Mucosa of stomach (tissue), 1 donor: ENCODE results near the gene C2orf74.

ENCODE experiments used
- H3K27me3 ChIP-seq: one replicate; pipeline ENCODE4 v1.7.0; 2013; ENCODE audit warnings: mild to moderate bottlenecking, low read length; ENCODE audit not compliant: control insufficient read depth, insufficient read depth
- H3K36me3 ChIP-seq: one replicate; pipeline ENCODE4 v1.7.0; 2013; ENCODE audit warnings: low read length; ENCODE audit not compliant: control insufficient read depth, insufficient read depth
- H3K4me1 ChIP-seq: one replicate; pipeline ENCODE4 v1.7.0; 2013; ENCODE audit warnings: mild to moderate bottlenecking, low read length; ENCODE audit not compliant: control insufficient read depth, insufficient read depth
- H3K4me3 ChIP-seq: one replicate; pipeline ENCODE4 v1.7.0; 2013; ENCODE audit warnings: low read length
- H3K9ac ChIP-seq: one replicate; pipeline ENCODE4 v1.7.0; 2013; ENCODE audit warnings: mild to moderate bottlenecking, low read length, moderate library complexity
- H3K9me3 ChIP-seq: one replicate; pipeline ENCODE4 v1.7.0; 2013; ENCODE audit warnings: mild to moderate bottlenecking, low read length, moderate library complexity; ENCODE audit not compliant: control insufficient read depth
- donor health status: Pancreatic carcinoma.

C2orf74 gene

DNA sequence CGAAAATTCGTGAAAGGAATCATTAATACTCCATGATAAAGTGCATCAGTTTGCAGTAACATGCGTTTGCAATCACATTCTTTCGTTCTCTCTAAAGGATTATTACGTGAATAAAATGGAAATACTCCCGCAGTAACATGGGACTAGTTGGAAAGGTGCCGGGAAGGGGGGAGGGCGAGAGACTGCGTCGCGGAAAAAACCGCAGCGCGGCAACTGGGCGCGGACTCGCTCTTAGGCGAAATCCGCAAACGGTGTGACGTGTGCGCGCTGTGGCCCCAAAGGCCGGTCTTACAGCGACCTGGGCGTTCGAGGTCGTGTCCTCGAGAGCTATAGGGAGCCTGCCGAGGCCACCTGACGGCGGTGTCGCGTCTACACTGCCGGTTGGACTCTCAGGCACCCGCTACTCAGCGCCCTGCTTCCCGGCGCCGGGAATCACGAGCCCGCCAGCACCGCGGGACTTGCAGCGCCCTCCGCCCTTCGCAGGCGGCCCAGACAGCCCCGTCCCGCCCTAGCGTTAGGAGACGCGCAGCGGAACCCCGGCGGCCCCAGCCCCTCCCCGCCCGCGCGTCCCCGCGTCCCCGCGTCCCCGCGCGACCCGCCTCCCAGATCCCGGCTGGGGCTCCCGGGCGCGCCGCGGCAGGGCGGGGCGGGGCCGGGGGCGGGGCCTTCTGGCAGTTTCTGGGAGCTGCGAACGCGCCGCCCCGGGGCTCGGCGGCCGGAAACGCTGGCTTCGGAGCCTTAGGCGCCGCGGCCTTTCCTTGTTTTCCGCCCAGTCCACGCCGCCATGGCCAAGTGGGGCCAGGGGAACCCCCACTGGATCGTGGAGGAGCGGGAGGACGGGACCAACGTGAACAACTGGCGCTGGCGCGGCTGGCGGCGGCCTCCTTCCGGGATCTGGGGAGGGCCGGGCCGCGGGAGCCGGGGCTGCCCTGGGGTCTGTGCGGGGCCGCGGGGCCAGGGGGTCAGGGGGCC is 15.1 kb downstream of the C2orf74 start:
- H3K4me1 ChIP-seq, result peaks cover 39% of the 10 kb centered on the region
- H3K4me3 ChIP-seq, result peak overlapping the region; percentile 75
- H3K9me3 ChIP-seq, result no peaks in the 10 kb centered on the region
- no peaks in the 10 kb centered on the region for H3K36me3 ChIP-seq
- H3K9ac ChIP-seq, result peak overlapping the region; percentile 97
- no peaks in the 10 kb centered on the region for H3K27me3 ChIP-seq

DNA sequence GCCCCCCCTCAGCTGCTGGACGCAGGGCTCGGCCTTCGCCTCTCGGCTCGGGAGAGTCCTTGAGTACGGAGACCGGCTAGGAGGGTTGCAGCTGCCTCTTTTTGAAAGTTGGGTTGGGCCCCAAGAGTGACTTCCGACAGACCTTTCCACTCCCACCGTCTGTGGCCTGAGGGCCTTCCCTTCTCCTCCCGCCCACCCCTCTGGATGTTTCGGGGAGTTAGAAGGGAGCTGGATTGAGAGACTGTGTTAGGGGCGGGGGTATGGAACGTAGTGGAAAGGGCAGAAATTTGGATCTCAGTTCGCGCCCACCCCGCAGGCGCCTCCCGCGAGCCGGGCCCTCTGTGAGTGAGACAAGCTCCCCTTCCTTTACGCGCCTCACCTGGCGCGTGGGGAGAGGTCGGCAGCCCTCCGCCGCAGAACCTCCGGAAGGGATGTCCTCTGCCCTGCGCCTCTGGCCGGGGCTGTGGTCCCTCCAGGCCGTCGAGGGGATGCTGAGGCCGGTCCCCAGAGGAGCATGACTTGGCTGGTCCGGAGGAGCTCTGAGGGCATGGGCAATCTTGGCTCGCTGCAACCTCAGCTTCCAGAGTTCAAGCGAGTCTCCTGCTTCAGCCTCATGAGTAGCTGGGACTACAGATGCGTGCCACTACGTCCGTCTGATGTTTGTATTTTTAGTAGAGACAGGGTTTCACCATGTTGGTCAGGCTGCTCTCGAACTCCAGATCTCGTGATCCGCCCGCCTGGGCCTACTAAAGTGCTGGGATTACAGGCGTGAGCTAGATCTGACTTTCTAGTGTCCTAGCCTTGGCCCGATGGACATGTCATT is 15.9 kb downstream of the C2orf74 start:
- H3K9ac ChIP-seq, result peak overlapping the region; percentile 97
- no peaks in the 10 kb centered on the region for H3K9me3 ChIP-seq
- H3K36me3 ChIP-seq, result no peaks in the 10 kb centered on the region
- H3K4me1 ChIP-seq, result peaks cover 39% of the 10 kb centered on the region
- H3K4me3 ChIP-seq, result peak overlapping the region; percentile 75
- H3K27me3 ChIP-seq, result no peaks in the 10 kb centered on the region

DNA sequence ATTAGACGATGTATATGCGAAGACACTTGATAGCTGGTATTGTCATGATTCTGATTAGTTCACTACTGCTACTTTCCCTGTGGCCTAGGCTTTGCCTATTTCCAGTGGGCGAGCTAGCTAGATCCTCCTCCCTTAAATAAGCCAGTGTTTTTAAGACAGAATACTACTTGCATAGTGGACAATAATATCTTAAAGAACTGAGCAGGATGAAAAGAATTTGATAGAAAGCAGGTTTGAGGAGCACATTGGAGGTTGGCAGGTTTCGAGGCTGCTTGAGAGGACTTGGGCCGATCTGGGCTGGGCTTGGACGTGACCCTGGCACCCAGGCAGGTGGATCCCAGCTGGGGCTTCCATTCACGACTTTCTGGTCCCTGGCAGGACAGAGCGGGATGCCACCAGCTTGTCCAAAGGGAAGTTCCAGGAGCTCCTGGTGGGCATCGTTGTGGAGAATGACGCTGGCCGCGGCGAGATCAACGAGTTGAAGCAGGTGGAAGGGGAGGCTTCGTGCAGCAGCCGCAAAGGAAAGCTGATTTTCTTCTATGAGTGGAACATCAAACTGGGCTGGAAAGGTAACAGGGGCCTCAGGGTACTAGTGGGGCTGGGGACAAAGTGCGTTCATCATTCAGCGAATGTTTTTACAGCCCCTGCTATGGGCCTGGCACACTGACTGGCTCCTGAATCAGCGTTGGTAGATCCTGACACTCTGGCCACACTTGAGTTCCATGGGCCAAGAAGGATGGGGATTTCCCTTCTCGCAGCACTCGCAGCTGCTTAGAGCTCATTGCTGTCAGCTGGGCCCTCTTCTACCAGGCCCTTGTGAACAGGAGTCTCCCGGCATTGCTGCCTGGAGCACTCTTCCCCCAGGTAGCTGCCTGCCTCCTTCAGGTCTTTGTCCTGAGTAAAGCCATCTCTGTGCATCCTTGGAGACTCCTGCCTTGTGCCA is 16.9 kb downstream of the C2orf74 start:
- peak overlapping the region; percentile 75 for H3K4me3 ChIP-seq
- peaks cover 39% of the 10 kb centered on the region for H3K4me1 ChIP-seq
- H3K36me3 ChIP-seq, result peaks cover 8% of the 10 kb centered on the region
- H3K9me3 ChIP-seq, result no peaks in the 10 kb centered on the region
- H3K9ac ChIP-seq, result peak overlapping the region; percentile 97
- no peaks in the 10 kb centered on the region for H3K27me3 ChIP-seq

DNA sequence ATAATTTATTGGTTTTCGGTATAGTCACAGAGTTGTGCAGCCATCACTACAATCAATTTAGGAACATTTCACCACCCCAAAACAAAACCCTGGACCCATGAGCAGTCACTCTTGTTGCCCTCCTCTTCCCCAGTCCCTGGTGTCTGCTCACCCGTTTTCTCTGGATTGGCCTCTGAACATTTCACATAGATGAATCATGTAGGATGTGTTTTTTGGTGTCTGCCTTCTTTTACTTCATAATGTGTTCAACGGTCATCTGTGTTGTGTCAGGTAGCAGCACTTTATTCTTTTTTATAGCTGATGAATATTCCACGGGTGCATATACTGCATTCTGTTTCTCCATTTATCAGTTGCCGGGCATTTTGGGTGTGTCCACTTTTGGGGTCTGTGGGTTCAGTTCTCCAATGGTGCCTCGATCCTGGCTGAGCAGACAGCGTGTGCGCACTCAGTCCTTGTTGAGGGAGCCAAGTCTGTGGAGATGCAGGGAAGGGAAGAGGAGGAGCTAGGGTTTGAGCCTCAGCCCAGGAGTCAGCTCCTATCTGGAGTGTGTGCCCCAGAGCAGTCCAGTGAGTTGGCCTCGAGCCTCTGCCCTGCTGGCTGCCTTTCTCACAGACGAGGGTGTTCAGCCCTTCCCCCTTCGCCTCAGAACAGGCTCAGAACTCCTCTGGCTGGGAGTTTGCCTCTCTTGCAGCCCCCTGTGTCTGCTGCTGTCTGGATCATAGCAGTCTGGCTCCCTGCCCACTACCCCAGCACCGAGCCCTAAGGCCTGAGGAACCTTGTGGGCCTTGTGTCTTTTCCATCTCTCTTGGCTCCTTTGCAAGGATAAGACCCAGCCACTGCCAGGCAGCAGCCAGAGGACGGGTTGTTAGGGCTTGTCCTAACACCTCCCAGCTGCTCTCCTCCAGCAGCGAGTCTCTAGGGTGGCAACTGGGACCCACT is 18.0 kb downstream of the C2orf74 start:
- Histone ChIP-seq H3K9me3 (no peaks in the 10 kb centered on the region), H3K36me3 (peaks cover 11% of the 10 kb centered on the region), H3K27me3 (no peaks in the 10 kb centered on the region), H3K9ac (peak overlapping the region; percentile 45), H3K4me3 (no peak overlapping the region), H3K4me1 (peaks cover 39% of the 10 kb centered on the region)

- Histone ChIP-seq H3K9ac (no peak overlapping the region), H3K9me3 (no peaks in the 10 kb centered on the region), H3K36me3 (peaks cover 11% of the 10 kb centered on the region), H3K27me3 (no peaks in the 10 kb centered on the region), H3K4me1 (peaks cover 39% of the 10 kb centered on the region), H3K4me3 (no peak overlapping the region)
These were observed 18.7 kb downstream of the C2orf74 start for GRCh38 chr2:61180686-61181085.

DNA sequence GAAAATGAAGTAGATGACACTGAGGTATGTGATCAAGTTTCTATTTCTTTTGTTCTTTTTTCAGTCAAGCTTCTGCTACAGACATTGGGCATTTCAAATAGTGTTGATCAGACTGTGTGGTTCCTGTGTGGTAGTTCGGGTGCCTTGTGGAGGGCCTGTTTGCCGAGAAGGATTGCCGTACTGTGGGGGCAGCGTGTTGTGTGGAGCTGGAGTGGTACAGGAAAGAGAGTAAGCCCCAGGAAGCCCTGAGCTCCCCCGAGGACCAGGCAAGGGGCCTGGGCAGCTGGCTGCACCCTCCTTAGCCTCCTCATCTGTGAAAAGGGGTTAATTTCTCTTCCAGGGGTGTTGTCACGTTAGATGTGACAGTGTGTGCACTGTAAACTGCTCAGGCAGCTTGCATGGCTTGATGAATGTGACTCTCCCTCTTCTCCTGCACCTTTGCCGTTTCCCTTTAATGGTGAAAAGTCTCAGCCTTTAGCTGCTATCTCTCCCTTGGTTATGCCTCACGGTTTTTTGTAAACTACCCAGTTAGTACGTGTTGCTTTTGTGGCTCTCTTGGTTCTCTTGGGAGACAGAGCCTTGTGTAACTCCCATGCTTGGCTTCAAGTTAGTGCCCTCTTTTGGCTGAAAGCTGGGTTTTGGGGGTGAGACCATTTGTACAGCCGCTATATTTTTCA is 19.5 kb downstream of the C2orf74 start:
- H3K4me1 ChIP-seq, result peaks cover 39% of the 10 kb centered on the region
- H3K9ac ChIP-seq, result no peak overlapping the region
- no peaks in the 10 kb centered on the region for H3K9me3 ChIP-seq
- no peaks in the 10 kb centered on the region for H3K27me3 ChIP-seq
- H3K36me3 ChIP-seq, result peaks cover 11% of the 10 kb centered on the region
- H3K4me3 ChIP-seq, result no peak overlapping the region

- Histone ChIP-seq H3K27me3 (no peaks in the 10 kb centered on the region), H3K9me3 (no peaks in the 10 kb centered on the region), H3K36me3 (peaks cover 11% of the 10 kb centered on the region), H3K4me1 (peaks cover 39% of the 10 kb centered on the region), H3K4me3 (no peak overlapping the region), H3K9ac (peak overlapping the region; percentile 11)
These were observed 20.0 kb downstream of the C2orf74 start for GRCh38 chr2:61182059-61182383.

DNA sequence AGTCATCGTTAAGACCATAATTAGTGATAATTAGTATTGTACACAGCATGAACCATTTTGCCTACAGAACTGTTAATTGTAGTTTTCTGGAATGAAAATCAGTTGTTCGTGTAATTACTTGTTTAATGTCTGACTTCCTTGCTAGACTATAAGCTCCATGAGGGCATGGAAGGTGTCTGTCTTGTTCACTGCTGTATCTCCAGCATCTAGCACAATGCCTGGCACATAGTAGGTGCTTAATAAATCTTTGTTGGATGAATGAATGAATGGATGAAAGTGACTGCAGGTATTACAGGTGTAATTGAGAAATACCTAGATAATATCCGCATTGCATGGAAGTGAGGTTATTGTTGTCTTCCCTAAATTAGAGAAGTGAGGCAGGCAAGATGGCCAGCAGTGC is 21.8 kb downstream of the C2orf74 start:
- Histone ChIP-seq H3K9ac (no peak overlapping the region), H3K4me3 (no peak overlapping the region), H3K36me3 (peaks cover 18% of the 10 kb centered on the region), H3K9me3 (no peaks in the 10 kb centered on the region), H3K4me1 (peaks cover 30% of the 10 kb centered on the region), H3K27me3 (no peaks in the 10 kb centered on the region)

- Histone ChIP-seq H3K9ac (no peak overlapping the region), H3K27me3 (no peaks in the 10 kb centered on the region), H3K36me3 (peaks cover 18% of the 10 kb centered on the region), H3K4me3 (no peak overlapping the region), H3K9me3 (no peaks in the 10 kb centered on the region), H3K4me1 (peaks cover 25% of the 10 kb centered on the region)
These were observed 22.3 kb downstream of the C2orf74 start for GRCh38 chr2:61184263-61184662.

DNA sequence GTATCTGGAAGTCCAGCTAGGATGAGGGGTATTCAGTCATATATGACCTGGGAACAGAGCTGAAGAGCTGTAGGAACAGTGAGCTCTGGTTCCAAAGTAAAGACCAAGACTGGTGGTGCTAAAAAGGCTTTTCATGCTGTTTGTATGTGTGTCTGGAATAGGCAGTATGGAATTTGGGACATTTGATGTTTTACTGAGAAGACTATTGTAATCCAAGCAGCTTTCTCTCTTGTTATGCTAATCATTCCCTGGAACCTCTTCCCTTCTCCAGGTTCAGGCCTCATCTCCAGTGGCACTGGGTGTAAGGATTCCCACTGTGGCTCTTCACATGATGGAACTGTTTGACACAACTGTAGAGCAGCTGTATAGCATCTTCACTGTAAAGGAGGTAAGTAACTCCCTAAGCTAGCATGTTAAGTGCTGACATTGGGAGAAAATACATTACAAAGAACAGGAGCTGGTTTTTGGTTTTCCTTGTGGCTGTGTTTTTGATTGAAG is 23.3 kb downstream of the C2orf74 start:
- no peaks in the 10 kb centered on the region for H3K9me3 ChIP-seq
- no peak overlapping the region for H3K9ac ChIP-seq
- no peaks in the 10 kb centered on the region for H3K27me3 ChIP-seq
- H3K4me3 ChIP-seq, result no peak overlapping the region
- H3K36me3 ChIP-seq, result peaks cover 18% of the 10 kb centered on the region
- H3K4me1 ChIP-seq, result peaks cover 15% of the 10 kb centered on the region
